GM23338 (cell line): Measurements from ENCODE around the gene CLDN16. TPM values are rescaled to one million over a fixed set of nuclear protein-coding genes. Genes with fewer than 3 reads are reported as not detected.

Experiments
- ATAC-seq: fragments of 200-7000 bp; cut with Tn5 transposase; 3 replicates; pipeline ENCODE4 v1.9.1; 2020
- DNase-seq: peaks from one replicate; pipeline ENCODE4 v3.0.0-alpha.2; 2015; ENCODE audit warnings: low spot score
- H2AFZ ChIP-seq: fragments of 200-600 bp; sonication (generic); 2 replicates; pipeline ENCODE4 v1.8.0; 2016; ENCODE audit warnings: antibody characterized with exemption, mild to moderate bottlenecking, moderate library complexity
- H3F3A ChIP-seq: fragments of 200-600 bp; sonication (generic); replicated peaks from 2 replicates; pipeline ENCODE4 v1.8.0; 2017; ENCODE audit warnings: antibody characterized with exemption, mixed run types, low read depth
- H3K27ac ChIP-seq: fragments of 200-600 bp; sonication (generic); 2 replicates; pipeline ENCODE4 v1.6.1; 2016; ENCODE audit warnings: low read depth
- H3K27me3 ChIP-seq: fragments of 200-600 bp; sonication (generic); 2 replicates; pipeline ENCODE4 v1.8.0; 2016; ENCODE audit warnings: mild to moderate bottlenecking, mixed run types, moderate library complexity; ENCODE audit not compliant: insufficient read depth
- H3K36me3 ChIP-seq: fragments of 200-600 bp; sonication (generic); 2 replicates; pipeline ENCODE4 v1.8.0; 2016; ENCODE audit warnings: mild to moderate bottlenecking; ENCODE audit not compliant: insufficient read depth
- H3K4me1 ChIP-seq: fragments of 200-600 bp; sonication (generic); 2 replicates; pipeline ENCODE4 v1.8.0; 2016; ENCODE audit warnings: mild to moderate bottlenecking, moderate library complexity; ENCODE audit not compliant: insufficient read depth
- H3K4me2 ChIP-seq: fragments of 200-600 bp; sonication (generic); 2 replicates; pipeline ENCODE4 v1.7.1; 2017; ENCODE audit warnings: mixed run types
- H3K4me3 ChIP-seq: fragments of 200-600 bp; sonication (generic); 2 replicates; pipeline ENCODE4 v1.6.1; 2016; ENCODE audit warnings: mixed run types
- H3K79me2 ChIP-seq: fragments of 200-600 bp; sonication (generic); replicated peaks from 2 replicates; pipeline ENCODE4 v1.8.0; 2017; ENCODE audit warnings: mild to moderate bottlenecking; ENCODE audit not compliant: insufficient read depth
- H3K9me2 ChIP-seq: fragments of 200-600 bp; sonication (generic); 2 replicates; pipeline ENCODE4 v1.8.0; 2017; ENCODE audit not compliant: insufficient read depth
- H4K20me1 ChIP-seq: fragments of 200-600 bp; sonication (generic); replicated peaks from 2 replicates; pipeline ENCODE4 v1.8.0; 2017; ENCODE audit warnings: mild to moderate bottlenecking; ENCODE audit not compliant: insufficient read depth
- H3K27ac Mint-ChIP-seq: 2 replicates; pipeline ENCODE4 v1.8.0; 2020; ENCODE audit warnings: inconsistent platforms, mild to moderate bottlenecking, moderate library complexity, mixed read lengths
- H3K27me3 Mint-ChIP-seq: 3 replicates; pipeline ENCODE4 v1.8.0; 2022; ENCODE audit warnings: low read depth, mild to moderate bottlenecking, moderate library complexity, mixed read lengths, inconsistent platforms; ENCODE audit not compliant: insufficient read depth, poor library complexity
- H3K36me3 Mint-ChIP-seq: 3 replicates; pipeline ENCODE4 v1.8.0; 2021; ENCODE audit warnings: low read depth, mild to moderate bottlenecking, inconsistent platforms, moderate library complexity, mixed read lengths
- H3K4me1 Mint-ChIP-seq: 3 replicates; pipeline ENCODE4 v1.8.0; 2020; ENCODE audit warnings: mild to moderate bottlenecking, inconsistent platforms, mixed read lengths
- H3K4me3 Mint-ChIP-seq: 3 replicates; pipeline ENCODE4 v1.8.0; 2021; ENCODE audit warnings: moderate library complexity, mild to moderate bottlenecking, inconsistent platforms, mixed read lengths
- H3K9me3 Mint-ChIP-seq: 3 replicates; pipeline ENCODE4 v1.8.0; 2020; ENCODE audit warnings: moderate library complexity, mild to moderate bottlenecking, inconsistent platforms, mixed read lengths
- CREB1 ChIP-seq: fragments of 250-450 bp; sonication (Bioruptor Pico); IDR thresholded peaks from 2 replicates; pipeline ENCODE4 v1.5.0; 2020; ENCODE audit warnings: low read depth, mild to moderate bottlenecking, moderate library complexity
- CTCF ChIP-seq, 2 experiments: fragments of 200-600 bp in 1 of 2; sonication (generic) in 1 of 2; conservative IDR thresholded peaks; 2 replicates each; pipeline versions ENCODE4 v1.5.1 to v1.6.1; 2016 to 2017; ENCODE audit warnings: antibody characterized with exemption in 2 of 2, low read depth in 2 of 2, mild to moderate bottlenecking in 2 of 2, moderate library complexity in 1 of 2
- ETS1 ChIP-seq: IDR thresholded peaks from 2 replicates; pipeline ENCODE4 v1.6.1; 2016; ENCODE audit warnings: antibody characterized with exemption
- EZH2 ChIP-seq: fragments of 200-600 bp; sonication (generic); IDR thresholded peaks from one replicate; pipeline ENCODE4 v1.8.0; 2017; ENCODE audit warnings: antibody characterized with exemption, mild to moderate bottlenecking, low read depth; ENCODE audit not compliant: unreplicated experiment
- EZH2phosphoT487 ChIP-seq: fragments of 200-600 bp; sonication (generic); IDR thresholded peaks from one replicate; pipeline ENCODE4 v1.8.1; 2018; ENCODE audit warnings: antibody characterized with exemption; ENCODE audit not compliant: unreplicated experiment
- JUNB ChIP-seq: IDR thresholded peaks from one replicate; pipeline ENCODE4 v1.6.1; 2016; ENCODE audit warnings: antibody characterized with exemption; ENCODE audit not compliant: unreplicated experiment
- NANOG ChIP-seq: IDR thresholded peaks from 2 replicates; pipeline ENCODE4 v1.6.1; 2016; ENCODE audit warnings: antibody characterized with exemption, borderline replicate concordance
- REST ChIP-seq: IDR thresholded peaks from one replicate; pipeline ENCODE4 v1.6.1; 2018; ENCODE audit warnings: antibody characterized with exemption; ENCODE audit not compliant: unreplicated experiment
- STAT1 ChIP-seq: IDR thresholded peaks from one replicate; pipeline ENCODE4 v1.6.1; 2016; ENCODE audit warnings: antibody characterized with exemption; ENCODE audit not compliant: unreplicated experiment
- ZNF114 ChIP-seq: fragments of 250-450 bp; sonication (Bioruptor Pico); IDR thresholded peaks from 2 replicates; pipeline ENCODE4 v1.5.0; 2020; ENCODE audit warnings: mild to moderate bottlenecking, moderate library complexity
- ZNF331 ChIP-seq: fragments of 250-450 bp; sonication (Bioruptor Pico); IDR thresholded peaks from 2 replicates; pipeline ENCODE4 v1.5.0; 2020; ENCODE audit warnings: low read depth, mild to moderate bottlenecking, moderate library complexity
- ZNF462 ChIP-seq: fragments of 250-450 bp; sonication (Bioruptor Pico); IDR thresholded peaks from 2 replicates; pipeline ENCODE4 v1.5.0; 2020; ENCODE audit warnings: mild to moderate bottlenecking, moderate library complexity
- polyA plus RNA-seq: library from polyadenylated mRNA; unstranded; fragments of >200 nt; fragmentation: Nextera tagmentation; extraction: Ambion mirVana; gene quantifications from 2 replicates; pipeline ENCODE4 v1.2.1, GENCODE V29; 2016
- total RNA-seq: library from RNA; depleted of rRNA; stranded (reverse); fragments of >200 nt; shearing (Covaris generic); gene quantifications from 2 replicates; pipeline ENCODE4 v1.2.3, GENCODE V29; 2014

The CLDN16 gene
- total and polyA plus RNA-seq, 2 experiments from 2014 or later: 0.06 TPM; not detected in 1

GRCh38 chr3:190345878-190346277 is 42.1 kb upstream of the CLDN16 start (continued):
- TF ChIP-seq ZNF462 (no peak), CREB1 (CRISPR knock-in tag) (no peak), JUNB (no peak), EZH2phosphoT487 (no peak), CTCF (conservative IDR thresholded peaks at IDR 0.05; ENCODE audit: low read depth in 2 of 2) (no peak), NANOG (no peak)

GRCh38 chr3:190346541-190346940 is 41.4 kb upstream of the CLDN16 start:
- H3F3A ChIP-seq: no peaks in the 10 kb centered on the region
- H3K4me1 Mint-ChIP-seq: peaks cover 7% of the 10 kb centered on the region; the same call in 2 of the 3 replicates
- no peak overlapping the region for H3K4me3 ChIP-seq
- H3K4me1 ChIP-seq: 0 out of 2 replicates have a peak, but pooled peaks cover 3% of the 10 kb centered on the region
- no peaks in the 10 kb centered on the region for H3K79me2 ChIP-seq
- no peak overlapping the region for H3K4me3 Mint-ChIP-seq
- H3K27me3 ChIP-seq: no peaks in the 10 kb centered on the region
- DNase-seq: no peak
- peaks cover 6% of the 10 kb centered on the region; the same call in 1 of the 3 replicates for H3K9me3 Mint-ChIP-seq
- no peak overlapping the region for H3K4me2 ChIP-seq
- peaks cover 3% of the 10 kb centered on the region for H3K27me3 Mint-ChIP-seq
- no peak for ATAC-seq
- H4K20me1 ChIP-seq: no peaks in the 10 kb centered on the region
- no peak overlapping the region for H3K27ac Mint-ChIP-seq
- H2AFZ ChIP-seq: no peak overlapping the region
- no peaks in the 10 kb centered on the region for H3K36me3 Mint-ChIP-seq
- peaks cover 3% of the 10 kb centered on the region; the same call in 1 of the 2 replicates for H3K9me2 ChIP-seq
- no peaks in the 10 kb centered on the region for H3K36me3 ChIP-seq
- H3K27ac ChIP-seq: no peak overlapping the region
- TF ChIP-seq EZH2 (no peak), REST (no peak), ETS1 (no peak), STAT1 (no peak), ZNF114 (CRISPR knock-in tag) (no peak), ZNF331 (no peak)
